CD4-positive, alpha-beta memory T cell (primary cell): ENCODE data around the gene COLEC11. TPM values are rescaled to one million over a fixed set of nuclear protein-coding genes. Genes with fewer than 3 reads are reported as not detected.
"Not testable (repeated sequence)": the region's sequence is repeated elsewhere in the genome, so short reads cannot be mapped to it uniquely, and the experiment has no call there.

ENCODE experiments used
- CTCF ChIA-PET: fragments of 350-600 bp; sonication (Branson Sonifier 250); formaldehyde crosslinking; loops from one replicate; lab custom pipeline; 2021; ENCODE audit warnings: inconsistent platforms; ENCODE audit not compliant: partially characterized antibody; lab: Charles Lee
- POLR2A ChIA-PET: fragments of 350-600 bp; sonication (Branson Sonifier 250); formaldehyde crosslinking; loops from one replicate; lab custom pipeline; 2021; ENCODE audit not compliant: partially characterized antibody; lab: Charles Lee
- DNase-seq, 5 donors: peaks; one replicate each; pipeline versions ENCODE4 v3.0.0 to v3.0.0-alpha.2; 2020 to 2022; ENCODE audit warnings: mixed read lengths in 1 of 5
- H3K27ac ChIP-seq: one replicate; pipeline ENCODE4 v1.7.0; 2013; ENCODE audit warnings: low read depth, low read length
- H3K27me3 ChIP-seq: 2 replicates; pipeline ENCODE4 v1.7.0; 2013; ENCODE audit warnings: mild to moderate bottlenecking, low read length, moderate library complexity; ENCODE audit not compliant: insufficient read depth
- H3K36me3 ChIP-seq: 2 replicates; pipeline ENCODE4 v1.7.0; 2013; ENCODE audit warnings: mild to moderate bottlenecking, low read length, moderate library complexity; ENCODE audit not compliant: insufficient read depth
- H3K4me1 ChIP-seq: 2 replicates; pipeline ENCODE4 v1.7.0; 2013; ENCODE audit warnings: mild to moderate bottlenecking, low read length, moderate library complexity; ENCODE audit not compliant: insufficient read depth
- H3K4me3 ChIP-seq, 2 donors: one replicate each; pipeline ENCODE4 v1.7.0; 2013; ENCODE audit warnings: low read length in 2 of 2, mild to moderate bottlenecking in 1 of 2
- H3K9me3 ChIP-seq, 2 donors: one replicate each; pipeline ENCODE4 v1.7.0; 2013; ENCODE audit warnings: low read length in 2 of 2, control low read depth in 1 of 2; ENCODE audit not compliant: control insufficient read depth in 1 of 2
- H3K27ac Mint-ChIP-seq, 7 donors: one replicate each; pipeline ENCODE4 v1.8.0; 2020 to 2021; ENCODE audit warnings: mixed read lengths in 7 of 7, mild to moderate bottlenecking in 6 of 7, inconsistent platforms in 3 of 7, moderate library complexity in 3 of 7
- H3K27me3 Mint-ChIP-seq, 2 donors: one replicate each; pipeline ENCODE4 v1.8.0; 2020 to 2021; ENCODE audit warnings: mixed read lengths in 2 of 2
- H3K36me3 Mint-ChIP-seq, 2 donors: one replicate each; pipeline ENCODE4 v1.8.0; 2020 to 2021; ENCODE audit warnings: mixed read lengths in 2 of 2, inconsistent platforms in 1 of 2, mild to moderate bottlenecking in 1 of 2
- H3K4me1 Mint-ChIP-seq, 4 donors: one replicate each; pipeline ENCODE4 v1.8.0; 2020 to 2021; ENCODE audit warnings: mixed read lengths in 4 of 4, mild to moderate bottlenecking in 1 of 4
- H3K4me3 Mint-ChIP-seq, 8 donors: one replicate each; pipeline ENCODE4 v1.8.0; 2020 to 2021; ENCODE audit warnings: mixed read lengths in 8 of 8, mild to moderate bottlenecking in 7 of 8, moderate library complexity in 6 of 8, inconsistent platforms in 3 of 8
- H3K9me3 Mint-ChIP-seq, 8 donors: one replicate each; pipeline ENCODE4 v1.8.0; 2020 to 2021; ENCODE audit warnings: mixed read lengths in 8 of 8, mild to moderate bottlenecking in 5 of 8, inconsistent platforms in 3 of 8, moderate library complexity in 1 of 8
- intact Hi-C: fragments of 100-400 bp; cut with micrococcal nuclease; formaldehyde crosslinking; loops from one replicate; pipeline ENCODE4 v1.15.1; 2023
- polyA plus RNA-seq, 2 donors: library from polyadenylated mRNA; unstranded; fragments of 300-500 nt; fragmentation: Illumina TruSeq; gene quantifications; one replicate each; pipeline ENCODE4 v1.2.3, GENCODE V29; 2021
- total RNA-seq, 2 experiments: library from RNA; stranded (reverse); gene quantifications; one replicate each; pipeline ENCODE4 v1.2.3, GENCODE V29; 2021

COLEC11 gene
- total and polyA plus RNA-seq, 4 experiments from 2014 or later = 0.30 TPM; not detected in 3

DNA sequence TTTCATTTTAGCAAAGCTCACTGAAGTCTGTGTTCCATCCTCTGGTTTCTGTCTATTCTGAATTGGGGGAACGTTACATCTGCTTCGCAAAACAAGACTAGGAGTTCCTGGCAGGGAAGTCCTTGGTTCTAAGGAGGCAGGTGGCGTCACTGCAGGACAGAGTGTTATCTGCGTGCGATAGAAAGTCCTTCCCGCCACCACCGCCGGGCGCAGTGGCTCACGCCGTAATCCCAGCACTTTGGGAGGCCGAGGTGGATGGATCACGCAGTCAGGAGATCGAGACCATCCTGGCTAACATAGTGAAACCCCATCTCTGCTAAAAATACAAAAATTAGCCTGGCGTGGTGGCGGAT is 41.0 kb downstream of the COLEC11 start:
- peak overlapping the region in 1 of 7 donors; percentile 68 for H3K27ac Mint-ChIP-seq
- POLR2A ChIA-PET, H3K27me3 Mint-ChIP-seq, H3K9me3 Mint-ChIP-seq, H3K4me1 Mint-ChIP-seq, H3K4me1 ChIP-seq, H3K27ac ChIP-seq, H3K4me3 ChIP-seq, H3K9me3 ChIP-seq, DNase-seq, H3K36me3 ChIP-seq, H3K4me3 Mint-ChIP-seq, CTCF ChIA-PET, H3K27me3 ChIP-seq, intact Hi-C loops, H3K36me3 Mint-ChIP-seq: not testable (repeated sequence)

DNA sequence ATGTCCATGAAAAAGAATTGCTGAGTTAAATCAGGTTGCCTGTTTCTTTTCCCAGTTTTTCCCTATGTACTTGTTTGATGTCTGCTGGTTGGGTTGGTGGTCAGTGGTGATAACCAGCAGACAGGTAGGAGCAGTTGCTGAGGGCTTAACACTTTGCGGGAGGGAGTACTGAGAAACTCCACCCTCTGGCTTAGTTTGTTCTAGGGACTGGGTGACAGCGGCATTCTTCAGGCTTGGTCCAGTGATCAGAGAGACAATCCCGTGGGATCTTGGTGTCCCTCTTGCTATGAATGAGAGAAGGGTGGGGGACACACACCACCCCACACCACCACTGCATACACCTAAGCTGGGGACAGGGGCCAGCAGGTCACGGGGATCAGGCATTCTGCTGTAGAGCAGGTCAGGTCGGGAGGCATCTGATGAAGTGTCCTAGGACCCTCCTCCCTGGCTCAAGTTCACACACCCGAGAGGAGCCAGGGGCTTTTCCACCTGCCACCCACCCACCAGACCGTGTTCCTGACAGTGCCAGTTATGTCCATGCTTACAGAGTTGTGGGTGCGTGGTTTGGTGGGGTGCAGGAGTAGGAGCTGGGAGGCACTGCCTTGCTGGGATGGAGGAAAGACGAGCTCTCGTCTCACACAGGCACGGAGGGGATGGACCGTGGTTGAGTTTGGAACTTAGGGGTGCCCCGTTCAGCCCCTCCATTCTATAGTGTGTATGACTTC is 41.8 kb downstream of the COLEC11 start:
- intact Hi-C loops = no loop called here
- no peaks in the 10 kb centered on the region for H3K27me3 ChIP-seq
- no peaks in the 10 kb centered on the region for H3K9me3 ChIP-seq
- H3K4me3 ChIP-seq = no peak overlapping the region
- POLR2A ChIA-PET = no interaction called here
- H3K4me3 Mint-ChIP-seq = no peak overlapping the region
- H3K36me3 ChIP-seq = no peaks in the 10 kb centered on the region
- CTCF ChIA-PET = interaction anchor here (1.3 kb wide), 1 partner anchor 214 kb away, joined by 4 read pairs; no protein-coding TSS in a partner anchor
- no peaks in the 10 kb centered on the region for H3K9me3 Mint-ChIP-seq
- H3K27ac ChIP-seq = no peak overlapping the region
- no peaks in the 10 kb centered on the region for H3K36me3 Mint-ChIP-seq
- no peak overlapping the region for H3K27ac Mint-ChIP-seq
- no peak for DNase-seq
- H3K4me1 Mint-ChIP-seq = no peaks in the 10 kb centered on the region
- no peaks in the 10 kb centered on the region for H3K27me3 Mint-ChIP-seq
- H3K4me1 ChIP-seq = no peaks in the 10 kb centered on the region

DNA sequence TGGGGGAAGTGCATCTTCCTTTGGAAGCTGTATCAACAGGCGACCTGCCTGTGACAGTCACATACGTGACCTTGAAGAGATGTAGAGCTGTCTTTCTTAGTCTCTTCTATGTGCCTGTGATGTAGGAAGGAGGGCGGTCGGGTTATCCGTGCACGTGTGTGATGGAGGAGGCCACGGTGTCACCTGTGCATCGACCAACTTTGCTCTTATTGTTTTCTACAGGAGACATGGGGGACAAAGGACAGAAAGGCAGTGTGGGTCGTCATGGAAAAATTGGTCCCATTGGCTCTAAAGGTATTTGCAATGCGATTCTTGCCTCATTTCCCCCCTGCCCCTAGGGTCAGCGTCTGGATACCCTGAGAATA is 42.4 kb downstream of the COLEC11 start:
- H3K9me3 ChIP-seq = no peaks in the 10 kb centered on the region
- H3K36me3 Mint-ChIP-seq = no peaks in the 10 kb centered on the region
- H3K27me3 ChIP-seq = no peaks in the 10 kb centered on the region
- H3K27me3 Mint-ChIP-seq = no peaks in the 10 kb centered on the region
- H3K9me3 Mint-ChIP-seq = no peaks in the 10 kb centered on the region
- intact Hi-C loops = no loop called here
- H3K4me1 ChIP-seq = no peaks in the 10 kb centered on the region
- POLR2A ChIA-PET = no interaction called here
- H3K36me3 ChIP-seq = no peaks in the 10 kb centered on the region
- no peak overlapping the region for H3K4me3 ChIP-seq
- no peak overlapping the region for H3K27ac Mint-ChIP-seq
- no peaks in the 10 kb centered on the region for H3K4me1 Mint-ChIP-seq
- H3K4me3 Mint-ChIP-seq = no peak overlapping the region
- no peak overlapping the region for H3K27ac ChIP-seq
- DNase-seq = no peak
- CTCF ChIA-PET = interaction anchor here (1.3 to 1.6 kb wide), 2 partner anchors 14 to 214 kb away, joined by 3 to 4 read pairs; no protein-coding TSS in a partner anchor

DNA sequence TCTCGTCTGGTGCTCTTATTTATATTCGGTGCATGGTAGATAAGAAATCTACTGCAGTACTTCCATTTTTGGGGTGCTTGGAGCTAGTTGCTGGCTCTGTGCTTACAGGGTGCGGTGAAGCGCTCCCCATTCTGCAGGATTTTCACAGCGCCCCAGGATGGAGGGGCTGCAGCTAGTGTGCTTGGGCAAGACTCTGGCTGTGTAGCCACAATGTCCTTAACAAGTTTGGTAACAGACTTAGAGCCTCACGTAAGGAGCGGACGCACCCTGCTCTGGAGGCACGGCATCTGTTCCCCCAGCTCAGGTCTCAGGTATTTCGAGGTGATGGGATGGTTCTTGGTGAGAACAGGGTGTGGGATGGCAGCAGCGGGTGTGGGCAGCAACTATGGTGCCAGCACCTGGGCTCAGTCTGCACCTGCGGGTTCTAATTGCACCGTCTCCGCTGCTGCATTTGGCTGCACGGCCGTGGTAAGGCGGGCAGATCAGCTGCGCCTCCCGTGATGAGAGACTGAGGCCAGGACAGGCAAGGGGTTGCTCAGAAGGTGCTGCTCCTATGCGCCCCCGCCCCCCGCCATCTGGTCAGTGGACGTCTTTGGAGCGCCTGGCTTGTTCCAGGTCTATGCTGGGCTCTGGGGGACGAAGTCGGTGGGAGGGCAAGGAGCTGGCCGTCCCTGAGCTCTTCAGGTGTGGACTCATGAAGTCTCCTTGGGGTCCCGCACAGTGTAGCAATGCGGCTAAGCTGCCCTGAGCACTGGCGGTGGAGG is 43.0 kb downstream of the COLEC11 start:
- no peaks in the 10 kb centered on the region for H3K4me1 ChIP-seq
- no peak for DNase-seq
- ChIA-PET POLR2A (no interaction called here), CTCF (interaction anchor here (1.3 to 1.6 kb wide), 2 partner anchors 14 to 215 kb away, joined by 3 to 4 read pairs; no protein-coding TSS in a partner anchor)
- no peak overlapping the region for H3K4me3 Mint-ChIP-seq
- H3K27ac Mint-ChIP-seq = no peak overlapping the region
- no peak overlapping the region for H3K4me3 ChIP-seq
- no peaks in the 10 kb centered on the region for H3K27me3 ChIP-seq
- no peaks in the 10 kb centered on the region for H3K36me3 ChIP-seq
- intact Hi-C loops = no loop called here
- H3K36me3 Mint-ChIP-seq = no peaks in the 10 kb centered on the region
- no peaks in the 10 kb centered on the region for H3K9me3 ChIP-seq
- no peak overlapping the region for H3K27ac ChIP-seq
- H3K9me3 Mint-ChIP-seq = no peaks in the 10 kb centered on the region
- H3K4me1 Mint-ChIP-seq = no peaks in the 10 kb centered on the region
- no peaks in the 10 kb centered on the region for H3K27me3 Mint-ChIP-seq

DNA sequence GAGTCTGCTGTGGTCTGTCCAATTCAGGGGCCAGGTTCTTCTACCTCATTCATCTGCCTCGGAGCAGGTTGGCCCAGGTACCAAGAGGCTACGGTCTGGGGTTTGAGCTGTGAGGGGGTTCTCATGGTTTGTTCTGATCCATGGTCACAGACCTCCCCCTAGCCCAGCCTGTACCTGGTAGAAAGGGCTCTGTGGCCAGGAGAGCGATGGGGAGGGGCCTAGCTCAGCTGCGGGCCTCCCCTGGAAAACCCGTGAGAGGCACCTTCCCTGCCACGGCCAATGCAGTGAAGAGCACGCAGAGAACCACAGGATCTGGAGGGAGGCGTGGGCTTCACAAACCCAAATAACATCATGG is 43.5 kb downstream of the COLEC11 start:
- Histone ChIP-seq H3K27ac (no peak overlapping the region), H3K27me3 (no peaks in the 10 kb centered on the region), H3K36me3 (no peaks in the 10 kb centered on the region), H3K9me3 (no peaks in the 10 kb centered on the region), H3K4me1 (no peaks in the 10 kb centered on the region), H3K4me3 (no peak overlapping the region)
- CTCF ChIA-PET = interaction anchor here (1.6 kb wide), 1 partner anchor 13 kb away, joined by 3 read pairs; no protein-coding TSS in a partner anchor
- no peak for DNase-seq
- intact Hi-C loops = no loop called here
- Mint-ChIP-seq H3K4me1 (no peaks in the 10 kb centered on the region), H3K9me3 (no peaks in the 10 kb centered on the region), H3K36me3 (no peaks in the 10 kb centered on the region), H3K27ac (no peak overlapping the region), H3K4me3 (no peak overlapping the region), H3K27me3 (no peaks in the 10 kb centered on the region)
- POLR2A ChIA-PET = no interaction called here

DNA sequence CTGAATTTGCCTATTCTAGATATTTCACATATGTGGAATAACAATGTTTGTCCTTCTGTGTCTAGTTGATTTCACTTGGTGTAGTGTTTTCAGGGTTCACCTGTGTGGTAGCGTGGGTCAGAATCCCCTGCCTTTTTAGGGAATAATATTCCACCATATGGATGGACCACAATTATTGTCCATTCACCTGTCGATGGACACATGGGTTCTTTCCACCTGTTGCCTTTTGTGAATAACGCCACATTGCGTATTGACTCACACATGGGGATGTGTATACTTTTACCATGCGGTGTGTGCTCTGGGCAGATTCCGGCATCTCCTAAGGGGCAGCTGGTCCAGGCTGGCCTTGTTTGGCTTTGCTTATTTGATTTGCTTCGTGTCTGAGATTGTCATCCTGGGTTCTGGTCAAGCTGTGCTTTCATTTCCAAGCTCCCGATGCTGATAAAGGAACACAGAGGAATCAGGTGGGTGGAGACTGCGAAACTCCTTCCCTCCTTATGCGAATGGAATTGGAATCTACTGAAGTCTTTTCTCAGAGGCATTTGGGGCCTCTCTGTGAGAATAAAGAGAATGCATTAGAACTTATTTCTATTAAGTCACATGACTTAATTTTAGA is 44.2 kb downstream of the COLEC11 start:
- H3K27ac Mint-ChIP-seq = no peak overlapping the region
- no peak for DNase-seq
- CTCF ChIA-PET = no interaction called here

DNA sequence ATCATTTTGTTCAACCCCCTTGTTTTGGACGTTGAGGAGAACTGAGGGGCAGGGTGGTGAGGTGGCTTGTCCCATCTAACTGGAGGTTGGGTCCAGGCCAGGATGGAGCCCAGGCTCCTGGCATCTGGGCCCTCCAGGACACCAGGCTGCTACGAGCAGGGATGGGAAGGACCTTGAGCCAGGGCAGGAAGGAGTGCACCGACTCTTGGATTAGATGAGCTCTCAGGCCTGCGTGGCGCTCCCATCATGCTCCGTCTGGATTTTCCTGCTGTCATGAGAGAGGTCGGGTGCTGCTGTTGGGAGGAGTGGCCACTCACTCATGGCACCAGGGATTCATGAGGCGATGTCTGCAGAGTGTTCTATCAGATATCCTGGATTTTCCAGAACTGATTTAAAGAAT is 44.7 kb downstream of the COLEC11 start:
- intact Hi-C loops = no loop called here
- H3K27me3 ChIP-seq = no peaks in the 10 kb centered on the region
- Mint-ChIP-seq H3K9me3 (no peaks in the 10 kb centered on the region), H3K27me3 (no peaks in the 10 kb centered on the region), H3K4me1 (peaks cover 0 to 2% (median 0%) of the 10 kb centered on the region in 4 donors), H3K4me3 (no peak overlapping the region), H3K27ac (no peak overlapping the region), H3K36me3 (no peaks in the 10 kb centered on the region)
- H3K27ac ChIP-seq = no peak overlapping the region
- no peak overlapping the region for H3K4me3 ChIP-seq
- H3K9me3 ChIP-seq = no peaks in the 10 kb centered on the region
- H3K4me1 ChIP-seq = no peaks in the 10 kb centered on the region
- ChIA-PET CTCF (no interaction called here), POLR2A (no interaction called here)
- DNase-seq = no peak
- no peaks in the 10 kb centered on the region for H3K36me3 ChIP-seq

More for the DNA sequence above, 44.2 kb downstream of the COLEC11 start:
- Mint-ChIP-seq H3K27me3 (no peaks in the 10 kb centered on the region), H3K4me1 (peaks cover 0 to 2% (median 0%) of the 10 kb centered on the region in 4 donors), H3K36me3 (no peaks in the 10 kb centered on the region), H3K9me3 (no peaks in the 10 kb centered on the region), H3K4me3 (no peak overlapping the region)
- no peaks in the 10 kb centered on the region for H3K36me3 ChIP-seq
- H3K4me3 ChIP-seq = no peak overlapping the region
- H3K4me1 ChIP-seq = no peaks in the 10 kb centered on the region
- POLR2A ChIA-PET = no interaction called here
- intact Hi-C loops = no loop called here
- no peaks in the 10 kb centered on the region for H3K9me3 ChIP-seq
- no peaks in the 10 kb centered on the region for H3K27me3 ChIP-seq
- H3K27ac ChIP-seq = no peak overlapping the region
